Stimulated activated CD4-positive, alpha-beta T cell treated with anti-CD3 and anti-CD28 coated beads, TNF-alpha, amount 100 ng/mL, for 4 hours (primary cell): ENCODE measurements around the gene ARF4.
"Not testable (repeated sequence)": the region's sequence is repeated elsewhere in the genome, so short reads cannot be mapped to it uniquely, and the experiment has no call there.

Source experiments
- DNase-seq, 3 experiments: peaks; one replicate each; pipeline ENCODE4 v3.0.0-alpha.2; 2020; ENCODE audit warnings: low read depth in 3 of 3

Gene ARF4

GRCh38 chr3:57597127-57597923 is at the start of gene ARF4:
ARF4 (minus strand) TSS chr3:57597344; CDS start chr3:57597140, 204 bp downstream.
- peak; percentile 97 to 99 (median 99) for DNase-seq

- DNase-seq = no peak
These were observed 49.6 kb upstream of the ARF4 start for GRCh38 chr3:57646723-57647122.

GRCh38 chr3:57644740-57645139 is 47.6 kb upstream of the ARF4 start:
- DNase-seq = no peak

GRCh38 chr3:57637391-57637790 is 40.2 kb upstream of the ARF4 start:
- DNase-seq = no peak

GRCh38 chr3:57634259-57634658 is 37.1 kb upstream of the ARF4 start:
- not testable (repeated sequence) for DNase-seq

GRCh38 chr3:57627976-57628375 is 30.8 kb upstream of the ARF4 start:
- no peak for DNase-seq

GRCh38 chr3:57624801-57625200 is 27.7 kb upstream of the ARF4 start:
- DNase-seq = no peak

GRCh38 chr3:57622362-57622761 is 25.2 kb upstream of the ARF4 start:
- DNase-seq = no peak

GRCh38 chr3:57617739-57618138 is 20.6 kb upstream of the ARF4 start:
- DNase-seq = no peak

- no peak for DNase-seq
These were observed 19.1 kb upstream of the ARF4 start for GRCh38 chr3:57616233-57616632.

GRCh38 chr3:57611870-57612269 is 14.7 kb upstream of the ARF4 start:
- DNase-seq = not testable (repeated sequence)

GRCh38 chr3:57605683-57606082 is 8.5 kb upstream of the ARF4 start:
- DNase-seq = no peak

- DNase-seq = no peak
These were observed 7.8 kb upstream of the ARF4 start for GRCh38 chr3:57604971-57605370.

GRCh38 chr3:57600195-57600594 is 3.1 kb upstream of the ARF4 start:
- DNase-seq = no peak

GRCh38 chr3:57598765-57599360 is 1.7 kb upstream of the ARF4 start:
- DNase-seq = no peak

- DNase-seq = peak; percentile 18 to 32 (median 20)
These were observed 533 bp downstream of the ARF4 start for GRCh38 chr3:57596495-57597126.

- no peak for DNase-seq
These were observed 2.6 kb downstream of the ARF4 start for GRCh38 chr3:57594576-57594975.

GRCh38 chr3:57594144-57594543 is 3.0 kb downstream of the ARF4 start:
- DNase-seq = no peak

GRCh38 chr3:57592306-57592705 is 4.8 kb downstream of the ARF4 start:
- DNase-seq = no peak

- no peak for DNase-seq
These were observed 9.2 kb downstream of the ARF4 start for GRCh38 chr3:57587905-57588304.

GRCh38 chr3:57586778-57587177 is 10.4 kb downstream of the ARF4 start:
- DNase-seq = no peak

- no peak for DNase-seq
These were observed 13.6 kb downstream of the ARF4 start for GRCh38 chr3:57583544-57583943.
